ENCODE results near the gene CDK3. TPM values are rescaled to one million over a fixed set of nuclear protein-coding genes. Genes with fewer than 3 reads are reported as not detected.
"Not testable (repeated sequence)": the region's sequence is repeated elsewhere in the genome, so short reads cannot be mapped to it uniquely, and the experiment has no call there.

Gene CDK3
- total and polyA plus RNA-seq, 4 donors: 3.8 to 16.9 (median 12.1) TPM

DNA sequence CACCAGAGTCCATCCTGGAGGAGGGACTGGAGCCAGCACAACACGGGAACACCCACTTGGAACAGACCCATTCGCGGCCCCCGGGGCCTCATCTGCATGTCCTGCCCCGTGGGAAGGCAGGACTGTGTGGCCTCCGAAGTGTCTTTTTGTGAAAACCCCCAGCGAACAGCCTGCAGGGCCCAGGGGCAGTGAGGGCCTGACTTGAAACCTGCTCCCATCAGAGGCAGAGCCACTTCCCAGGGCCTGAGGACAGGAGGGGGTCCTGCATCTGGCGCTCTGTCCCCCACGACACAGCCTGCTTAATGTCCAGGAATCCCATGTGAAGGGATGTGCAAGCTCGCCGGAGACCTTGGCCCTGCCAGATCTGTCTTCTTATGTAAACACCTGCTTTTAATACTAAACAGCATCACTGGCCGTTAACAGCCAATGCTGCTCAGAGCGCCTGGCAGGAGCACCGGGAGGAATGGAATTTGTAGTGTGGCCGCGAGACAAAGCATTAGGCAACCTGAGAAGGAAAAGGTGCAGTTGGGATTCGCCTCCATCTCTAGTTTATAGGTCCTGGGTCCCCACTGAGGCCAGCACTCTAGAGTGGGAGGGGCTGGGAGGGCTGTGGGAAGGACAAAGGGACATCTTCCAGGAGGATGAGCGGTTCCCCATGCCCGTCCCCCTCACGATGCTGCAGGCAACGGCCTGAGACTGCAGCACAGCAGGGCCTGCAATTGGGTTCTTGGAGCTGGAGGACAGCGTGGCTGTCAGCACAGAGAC, 36.0 kb downstream of the CDK3 start:
- WGBS (ENCODE audit: insufficient coverage): 30% methylated on average over 19 of the region's 22 CpGs
- Histone ChIP-seq H3K27me3 (ENCODE audit: control insufficient read depth, insufficient read depth, low read length) (no peaks in the 10 kb centered on the region), H3K4me1 (ENCODE audit: control insufficient read depth, insufficient read depth, low read length) (peaks cover 16% of the 10 kb centered on the region), H3K36me3 (ENCODE audit: control insufficient read depth, insufficient read depth, low read length) (peaks cover 40% of the 10 kb centered on the region), H3K4me3 (ENCODE audit: low read depth, low read length) (no peak overlapping the region), H3K27ac (ENCODE audit: low read depth, low read length) (peak overlapping the region; percentile 21), H3K9me3 (ENCODE audit: control insufficient read depth, insufficient read depth, low read length) (no peaks in the 10 kb centered on the region)
- DNase-seq (ENCODE audit: low read depth in 4 of 6, low spot score in 6 of 6): peak in 2 of 6 donors; percentile 19 to 43

DNA sequence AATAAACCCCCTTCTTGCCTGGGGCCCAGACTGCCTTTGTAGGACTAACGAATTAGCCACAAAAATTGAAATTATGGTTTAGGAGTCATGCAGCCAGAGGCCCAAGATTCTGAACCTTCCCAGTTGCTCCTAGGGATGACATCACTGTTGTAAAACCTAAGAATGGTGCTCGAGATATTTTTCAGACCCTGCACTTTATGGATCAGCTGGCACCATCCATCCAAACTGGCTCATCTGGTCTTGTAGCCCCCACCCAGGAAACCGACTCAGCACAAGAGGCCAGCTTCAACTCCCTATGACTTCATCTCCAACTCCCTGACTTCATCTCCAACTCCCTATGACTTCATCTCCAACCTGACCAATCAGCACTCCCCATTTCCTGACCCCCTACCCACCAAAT, 37.4 kb downstream of the CDK3 start:
- no peak for DNase-seq (ENCODE audit: low read depth in 4 of 6, low spot score in 6 of 6)
- Histone ChIP-seq H3K4me1 (ENCODE audit: control insufficient read depth, insufficient read depth, low read length) (peaks cover 8% of the 10 kb centered on the region), H3K36me3 (ENCODE audit: control insufficient read depth, insufficient read depth, low read length) (peaks cover 54% of the 10 kb centered on the region), H3K27me3 (ENCODE audit: control insufficient read depth, insufficient read depth, low read length) (no peaks in the 10 kb centered on the region), H3K27ac (ENCODE audit: low read depth, low read length) (no peak overlapping the region), H3K4me3 (ENCODE audit: low read depth, low read length) (no peak overlapping the region), H3K9me3 (ENCODE audit: control insufficient read depth, insufficient read depth, low read length) (no peaks in the 10 kb centered on the region)
- 82% methylated on average over 3 of the region's 3 CpGs for WGBS (ENCODE audit: insufficient coverage)

DNA sequence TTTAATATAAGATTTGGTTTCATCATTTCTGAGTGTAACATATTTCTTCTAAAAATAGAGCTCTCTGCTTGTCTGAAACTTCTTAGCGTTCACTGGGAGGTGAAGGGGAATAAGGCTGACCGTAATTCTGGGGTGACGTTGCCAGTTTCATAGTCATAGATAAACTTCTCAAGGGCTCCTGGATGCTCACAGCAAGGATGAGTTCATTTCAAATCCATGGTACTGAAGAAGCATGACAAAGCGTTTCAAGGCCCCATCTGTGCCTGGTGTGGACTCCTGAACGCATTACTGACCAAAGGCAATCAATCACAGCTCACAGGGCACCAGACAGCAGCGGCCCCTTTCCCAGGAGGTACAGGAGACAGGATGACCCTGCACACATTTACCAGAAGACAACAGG, 38.5 kb downstream of the CDK3 start:
- no peak overlapping the region for H3K27ac ChIP-seq (ENCODE audit: low read depth, low read length)

DNA sequence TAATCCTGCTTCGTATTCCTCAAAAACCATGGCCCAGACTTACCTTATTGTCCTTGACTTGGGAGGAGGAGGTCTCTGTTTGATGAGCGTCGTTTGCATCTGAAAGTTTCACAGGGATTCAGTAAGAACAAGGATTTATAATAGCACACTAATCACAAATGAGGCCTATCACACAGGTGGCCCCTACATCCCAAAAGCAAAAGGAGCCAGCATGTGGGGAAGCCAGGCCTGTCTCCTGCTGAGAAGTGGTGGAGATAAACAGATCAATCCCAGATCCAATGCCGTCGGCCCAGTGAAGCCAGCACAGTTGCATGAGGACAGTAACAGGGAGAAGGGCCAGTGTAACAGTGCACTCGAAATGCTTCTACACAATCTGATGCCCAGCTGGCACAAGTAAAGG, 39.7 kb downstream of the CDK3 start:
- no peak for DNase-seq (ENCODE audit: low read depth in 4 of 6, low spot score in 6 of 6)
- Histone ChIP-seq H3K9me3 (ENCODE audit: control insufficient read depth, insufficient read depth, low read length) (no peaks in the 10 kb centered on the region), H3K4me3 (ENCODE audit: low read depth, low read length) (no peak overlapping the region), H3K36me3 (ENCODE audit: control insufficient read depth, insufficient read depth, low read length) (peaks cover 76% of the 10 kb centered on the region), H3K27me3 (ENCODE audit: control insufficient read depth, insufficient read depth, low read length) (no peaks in the 10 kb centered on the region), H3K4me1 (ENCODE audit: control insufficient read depth, insufficient read depth, low read length) (peaks cover 8% of the 10 kb centered on the region), H3K27ac (ENCODE audit: low read depth, low read length) (no peak overlapping the region)
- WGBS (ENCODE audit: insufficient coverage): 43% methylated on average over 2 of the region's 6 CpGs

More for the DNA sequence above, 38.5 kb downstream of the CDK3 start:
- whole genome bisulfite sequencing (ENCODE audit: insufficient coverage): 35% methylated on average over 3 of the region's 6 CpGs
- no peak for DNase-seq (ENCODE audit: low read depth in 4 of 6, low spot score in 6 of 6)
- H3K4me1 ChIP-seq (ENCODE audit: control insufficient read depth, insufficient read depth, low read length): peaks cover 8% of the 10 kb centered on the region
- H3K27me3 ChIP-seq (ENCODE audit: control insufficient read depth, insufficient read depth, low read length): no peaks in the 10 kb centered on the region
- H3K9me3 ChIP-seq (ENCODE audit: control insufficient read depth, insufficient read depth, low read length): no peaks in the 10 kb centered on the region
- H3K4me3 ChIP-seq (ENCODE audit: low read depth, low read length): no peak overlapping the region
- peaks cover 64% of the 10 kb centered on the region for H3K36me3 ChIP-seq (ENCODE audit: control insufficient read depth, insufficient read depth, low read length)

DNA sequence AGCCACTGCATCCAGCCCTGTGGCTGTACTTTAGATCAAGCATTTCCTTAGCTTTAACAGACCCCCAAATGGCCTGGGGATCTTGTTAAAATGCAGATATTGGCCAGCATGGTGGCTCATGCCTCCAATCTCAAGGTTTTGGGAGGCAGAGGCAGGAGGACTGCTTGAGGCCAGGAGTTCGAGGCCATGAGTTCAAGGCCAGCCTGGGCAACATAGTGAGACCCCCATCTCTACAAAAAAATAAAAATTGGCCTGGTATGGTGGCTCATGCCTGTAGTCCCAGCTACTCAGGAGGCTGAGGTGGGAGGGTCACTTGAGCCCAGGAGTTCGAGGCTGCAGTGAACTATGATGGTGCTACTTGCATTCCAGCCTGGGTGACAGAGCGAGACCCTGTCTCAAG, 42.2 kb downstream of the CDK3 start:
- H3K4me3 ChIP-seq (ENCODE audit: low read depth, low read length); H3K9me3 ChIP-seq (ENCODE audit: control insufficient read depth, insufficient read depth, low read length); DNase-seq (ENCODE audit: low read depth in 4 of 6, low spot score in 6 of 6); H3K4me1 ChIP-seq (ENCODE audit: control insufficient read depth, insufficient read depth, low read length); H3K27me3 ChIP-seq (ENCODE audit: control insufficient read depth, insufficient read depth, low read length); H3K27ac ChIP-seq (ENCODE audit: low read depth, low read length): not testable (repeated sequence)
- peaks cover 91% of the 10 kb centered on the region for H3K36me3 ChIP-seq (ENCODE audit: control insufficient read depth, insufficient read depth, low read length)
- WGBS (ENCODE audit: insufficient coverage): 100% methylated on average over 3 of the region's 3 CpGs

DNA sequence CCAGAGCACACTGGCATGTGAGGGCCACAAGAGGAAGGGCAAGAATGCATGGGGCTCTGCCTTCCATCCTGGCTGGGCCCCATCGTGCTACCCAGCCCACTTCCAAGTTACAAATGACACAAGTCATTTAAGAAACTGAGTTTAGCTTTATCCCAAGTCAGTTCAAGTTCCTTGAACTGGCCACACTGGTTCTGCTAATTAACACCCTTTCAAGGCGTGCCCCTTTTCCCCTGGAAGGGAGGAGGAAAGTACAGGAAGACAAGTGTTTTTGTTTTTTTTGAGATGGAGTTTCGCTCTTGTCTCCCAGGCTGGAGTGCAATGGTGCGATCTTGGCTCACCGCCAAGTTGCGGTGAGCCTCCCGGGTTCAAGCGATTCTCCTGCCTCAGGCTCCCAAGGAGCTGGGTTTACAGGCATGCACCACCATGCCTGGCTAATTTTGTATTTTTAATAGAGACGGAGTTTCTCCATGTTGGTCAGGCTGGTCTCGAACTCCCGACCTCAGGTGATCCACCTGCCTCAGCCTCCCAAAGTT, 43.9 kb downstream of the CDK3 start:
- 69% methylated on average over 9 of the region's 11 CpGs for WGBS (ENCODE audit: insufficient coverage)
- H3K9me3 ChIP-seq (ENCODE audit: control insufficient read depth, insufficient read depth, low read length); H3K4me1 ChIP-seq (ENCODE audit: control insufficient read depth, insufficient read depth, low read length); H3K4me3 ChIP-seq (ENCODE audit: low read depth, low read length); H3K27ac ChIP-seq (ENCODE audit: low read depth, low read length); DNase-seq (ENCODE audit: low read depth in 4 of 6, low spot score in 6 of 6); H3K27me3 ChIP-seq (ENCODE audit: control insufficient read depth, insufficient read depth, low read length): not testable (repeated sequence)
- H3K36me3 ChIP-seq (ENCODE audit: control insufficient read depth, insufficient read depth, low read length): peaks cover 91% of the 10 kb centered on the region

DNA sequence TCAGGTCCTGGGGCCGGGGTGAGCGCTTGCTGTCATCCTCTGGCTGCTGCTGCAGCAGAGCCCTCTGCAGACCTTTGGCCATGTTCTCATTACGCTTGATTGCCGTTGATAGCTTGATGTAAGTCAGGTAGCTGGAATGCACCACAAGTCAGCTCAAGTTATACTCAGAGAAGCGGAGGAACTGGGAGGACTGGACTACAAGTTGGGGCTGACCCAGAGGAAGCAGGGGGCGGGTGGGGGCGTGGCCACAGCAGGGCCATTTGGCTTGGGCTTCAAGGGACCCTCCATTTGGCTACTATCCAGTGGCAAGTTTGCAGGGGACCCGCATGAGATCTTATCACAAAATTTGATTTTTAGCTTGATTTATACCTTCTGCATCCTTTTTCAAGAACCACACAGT, 45.4 kb downstream of the CDK3 start:
- WGBS (ENCODE audit: insufficient coverage): 91% methylated on average over 7 of the region's 8 CpGs
- H3K4me1 ChIP-seq (ENCODE audit: control insufficient read depth, insufficient read depth, low read length): no peaks in the 10 kb centered on the region
- H3K9me3 ChIP-seq (ENCODE audit: control insufficient read depth, insufficient read depth, low read length): no peaks in the 10 kb centered on the region
- DNase-seq (ENCODE audit: low read depth in 4 of 6, low spot score in 6 of 6): no peak
- H3K27ac ChIP-seq (ENCODE audit: low read depth, low read length): no peak overlapping the region
- H3K4me3 ChIP-seq (ENCODE audit: low read depth, low read length): no peak overlapping the region
- no peaks in the 10 kb centered on the region for H3K27me3 ChIP-seq (ENCODE audit: control insufficient read depth, insufficient read depth, low read length)
- peaks cover 88% of the 10 kb centered on the region for H3K36me3 ChIP-seq (ENCODE audit: control insufficient read depth, insufficient read depth, low read length)

DNA sequence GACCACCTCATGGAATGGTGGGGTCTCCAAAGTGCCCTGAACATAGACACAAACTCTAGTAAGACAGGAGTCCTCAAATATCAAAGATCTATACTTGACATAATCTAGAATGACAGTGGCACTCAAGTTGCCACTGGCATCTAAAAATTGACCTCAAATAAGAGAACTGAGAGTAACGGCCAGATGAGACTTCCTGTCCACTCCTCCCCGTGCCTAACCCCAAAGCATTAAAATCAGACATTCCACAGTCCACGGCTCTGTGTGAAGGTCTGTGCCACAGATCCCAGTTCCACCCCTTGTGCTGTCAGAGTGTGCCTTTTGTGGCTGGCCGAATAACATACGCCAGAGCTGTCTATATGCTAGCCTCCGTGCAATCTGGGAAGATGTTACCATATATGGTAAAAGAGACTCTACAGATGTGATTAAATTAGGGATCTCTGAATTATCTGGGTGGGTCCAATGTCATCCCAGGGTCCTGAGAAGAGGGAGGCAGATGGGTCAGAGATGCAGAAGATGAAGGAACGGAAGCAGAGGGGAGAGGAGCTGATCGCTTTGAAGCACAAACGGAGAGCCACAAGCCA, 47.5 kb downstream of the CDK3 start:
- no peaks in the 10 kb centered on the region for H3K4me1 ChIP-seq (ENCODE audit: control insufficient read depth, insufficient read depth, low read length)
- no peak overlapping the region for H3K27ac ChIP-seq (ENCODE audit: low read depth, low read length)
- 91% methylated on average over 9 of the region's 9 CpGs for WGBS (ENCODE audit: insufficient coverage)

DNA sequence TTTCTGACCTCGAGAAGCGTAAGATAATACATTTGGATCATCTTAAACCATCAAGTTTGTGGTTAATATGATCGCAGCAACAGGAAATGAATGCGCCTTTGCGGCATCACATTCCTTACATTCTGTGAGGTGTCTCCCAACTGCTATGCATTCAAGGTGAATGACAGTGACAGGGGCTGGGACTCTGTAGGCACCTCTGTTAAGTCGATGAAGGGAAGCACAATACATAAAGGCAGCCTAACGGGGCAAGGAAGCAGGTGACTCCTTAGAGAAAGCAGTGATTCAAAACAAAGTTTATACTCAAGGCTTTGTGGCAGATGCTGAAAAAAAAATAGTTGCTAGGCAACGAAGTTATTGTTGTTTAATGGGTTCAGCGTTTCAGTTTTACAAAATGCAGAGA, 48.1 kb downstream of the CDK3 start:
- H3K36me3 ChIP-seq (ENCODE audit: control insufficient read depth, insufficient read depth, low read length): peaks cover 77% of the 10 kb centered on the region
- no peak overlapping the region for H3K27ac ChIP-seq (ENCODE audit: low read depth, low read length)
- no peaks in the 10 kb centered on the region for H3K27me3 ChIP-seq (ENCODE audit: control insufficient read depth, insufficient read depth, low read length)
- WGBS (ENCODE audit: insufficient coverage): 83% methylated on average over 4 of the region's 9 CpGs
- H3K4me3 ChIP-seq (ENCODE audit: low read depth, low read length): no peak overlapping the region
- H3K9me3 ChIP-seq (ENCODE audit: control insufficient read depth, insufficient read depth, low read length): no peaks in the 10 kb centered on the region
- H3K4me1 ChIP-seq (ENCODE audit: control insufficient read depth, insufficient read depth, low read length): no peaks in the 10 kb centered on the region
- DNase-seq (ENCODE audit: low read depth in 4 of 6, low spot score in 6 of 6): no peak

More for the DNA sequence above, 47.5 kb downstream of the CDK3 start:
- no peaks in the 10 kb centered on the region for H3K9me3 ChIP-seq (ENCODE audit: control insufficient read depth, insufficient read depth, low read length)
- H3K27me3 ChIP-seq (ENCODE audit: control insufficient read depth, insufficient read depth, low read length): no peaks in the 10 kb centered on the region
- H3K36me3 ChIP-seq (ENCODE audit: control insufficient read depth, insufficient read depth, low read length): peaks cover 77% of the 10 kb centered on the region
- H3K4me3 ChIP-seq (ENCODE audit: low read depth, low read length): no peak overlapping the region
- no peak for DNase-seq (ENCODE audit: low read depth in 4 of 6, low spot score in 6 of 6)

DNA sequence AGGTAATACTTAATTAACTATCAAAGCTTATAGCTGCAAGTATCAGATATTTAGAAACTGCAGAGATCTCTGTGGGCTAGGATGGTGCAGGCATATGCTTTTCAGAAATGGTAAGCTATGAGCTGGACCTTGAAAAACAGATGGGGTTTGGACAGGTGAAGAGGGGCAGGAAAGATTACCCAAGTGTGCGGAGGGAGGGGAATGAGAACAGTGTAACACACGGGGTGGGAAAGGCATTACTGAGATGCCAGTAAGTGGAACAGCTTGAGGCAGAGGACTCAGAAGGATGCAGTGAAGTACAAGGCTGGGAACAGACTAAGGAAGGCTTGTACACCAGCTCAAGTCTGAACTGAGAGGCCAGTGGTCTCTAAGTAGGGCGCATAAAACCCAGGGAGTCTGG, 48.6 kb downstream of the CDK3 start:
- Histone ChIP-seq H3K4me1 (ENCODE audit: control insufficient read depth, insufficient read depth, low read length) (no peaks in the 10 kb centered on the region), H3K9me3 (ENCODE audit: control insufficient read depth, insufficient read depth, low read length) (no peaks in the 10 kb centered on the region), H3K27me3 (ENCODE audit: control insufficient read depth, insufficient read depth, low read length) (no peaks in the 10 kb centered on the region), H3K27ac (ENCODE audit: low read depth, low read length) (no peak overlapping the region), H3K36me3 (ENCODE audit: control insufficient read depth, insufficient read depth, low read length) (peaks cover 74% of the 10 kb centered on the region), H3K4me3 (ENCODE audit: low read depth, low read length) (no peak overlapping the region)
- DNase-seq (ENCODE audit: low read depth in 4 of 6, low spot score in 6 of 6): no peak
- WGBS (ENCODE audit: insufficient coverage): 85% methylated on average over 2 of the region's 3 CpGs
